ENCODE results near the gene ENO2. TPM values are rescaled to one million over a fixed set of nuclear protein-coding genes. Genes with fewer than 3 reads are reported as not detected.

ENO2 gene
- total RNA-seq, 2 experiments from 2014 or later: 85.6 to 103 TPM

DNA sequence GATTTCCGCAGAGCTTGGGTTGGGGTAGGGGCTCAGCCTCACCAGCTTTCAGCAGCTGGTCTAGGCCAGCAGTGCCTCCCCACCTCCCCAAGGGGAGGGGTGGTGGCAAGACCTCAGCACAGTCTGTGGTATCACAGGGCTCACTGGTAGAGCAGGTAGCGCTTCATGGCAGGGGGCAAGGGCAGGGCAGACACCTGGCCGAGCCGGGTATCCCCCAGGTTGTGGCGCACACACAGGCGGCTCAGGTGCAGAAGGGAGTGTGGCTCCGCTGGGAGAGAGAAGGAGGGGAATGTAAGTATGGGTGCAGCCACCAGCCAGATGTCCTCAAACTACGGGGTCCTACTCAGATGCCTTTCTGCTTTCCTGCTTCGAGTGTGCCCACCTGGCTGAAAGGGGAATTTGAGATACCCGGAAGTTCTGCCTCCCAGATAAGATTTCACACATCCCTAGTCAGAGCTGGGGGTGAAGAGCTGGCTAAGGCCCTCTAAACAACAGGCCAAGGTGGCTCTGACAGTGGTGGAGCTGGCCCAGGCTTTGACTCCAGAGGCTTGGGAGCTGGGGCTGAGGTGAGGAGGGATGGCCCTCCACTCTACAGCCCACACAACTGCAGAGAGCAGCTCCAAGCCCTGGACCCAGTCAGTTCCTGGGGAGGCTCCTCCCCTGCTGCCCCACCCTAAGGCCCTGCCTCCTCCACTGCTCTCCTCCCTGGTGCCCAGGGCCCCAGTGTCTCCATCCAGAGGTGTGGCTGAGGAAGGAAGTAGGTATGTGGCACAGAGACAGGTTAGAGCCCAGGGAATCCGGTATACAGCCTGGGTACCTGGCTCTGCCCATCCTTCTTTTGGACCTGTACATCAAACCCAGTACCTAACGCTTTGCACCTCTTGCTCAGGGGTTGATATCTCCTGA, 43.1 kb upstream of the ENO2 start:
- H3K9me3 ChIP-seq (ENCODE audit: control insufficient read depth in 1 of 2, insufficient read depth in 1 of 2, low read length in 2 of 2): no peaks in the 10 kb centered on the region

DNA sequence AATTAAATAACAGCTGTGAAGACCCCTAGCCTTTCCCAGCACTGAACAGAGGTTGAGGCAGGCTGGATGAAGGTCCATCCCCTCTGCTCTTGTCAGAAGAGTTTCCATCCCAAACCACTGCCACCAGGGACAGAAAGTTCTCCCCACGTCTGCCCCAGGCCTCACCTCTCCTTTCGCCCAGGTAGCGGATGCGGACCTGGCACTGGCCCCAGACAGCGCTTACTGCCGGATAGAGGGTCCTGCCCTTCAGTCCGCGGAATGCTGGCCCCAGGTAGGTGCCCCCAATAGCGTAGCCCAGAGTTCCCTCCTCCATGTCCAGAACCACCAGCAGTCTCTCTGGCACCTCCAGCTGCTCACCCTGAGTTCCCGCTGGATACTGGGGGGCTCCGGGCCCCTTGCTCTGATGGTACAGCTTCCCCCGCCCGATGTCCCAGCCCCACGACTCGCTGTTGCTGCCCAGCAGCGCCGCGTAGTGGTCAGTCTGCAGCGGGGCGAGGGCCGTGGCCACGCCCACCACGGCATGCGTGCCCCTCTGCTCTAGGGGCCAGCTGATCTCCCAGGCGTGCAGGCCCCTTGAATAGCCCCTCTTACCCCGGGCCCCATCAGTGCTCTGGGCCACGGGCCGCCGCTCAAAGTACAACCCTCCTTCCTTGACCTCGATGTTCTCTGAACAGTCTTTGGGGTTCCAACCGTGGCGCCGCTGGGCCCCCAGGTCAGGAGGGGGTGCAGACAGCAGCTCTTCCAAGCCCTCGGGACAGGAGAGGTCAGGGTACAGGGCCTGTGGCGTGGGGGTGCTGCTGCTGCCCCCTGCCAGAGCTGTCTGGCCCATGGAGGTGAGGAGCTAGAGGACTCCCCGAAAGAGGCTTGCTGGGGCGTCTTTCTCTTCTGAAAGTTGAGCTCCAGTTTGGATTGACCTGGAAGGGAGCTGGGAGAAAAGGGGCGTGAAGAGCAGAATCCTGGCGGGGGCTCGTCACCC, 42.0 kb upstream of the ENO2 start:
- peaks cover 61% of the 10 kb centered on the region for H3K4me1 ChIP-seq (ENCODE audit: insufficient read depth, low read length)
- POLR2A ChIA-PET: interaction anchor here (0.6 to 4.4 kb wide), 39 partner anchors 8 to 404 kb away, joined by 3 to 106 read pairs (median 7); partner anchors contain the start of genes ATN1, C12orf57, C1RL and CD4

More for the DNA sequence above, 43.1 kb upstream of the ENO2 start:
- intact Hi-C loops (cut with DNase I, micrococcal nuclease): loop anchor here (5.0 kb wide), 2 partner anchors 41 to 146 kb away; partner anchors contain the start of genes ENO2 (in 1 of the 2) and LPCAT3 (in 1 of the 2)
- no peaks in the 10 kb centered on the region for H3K27me3 ChIP-seq (ENCODE audit: control insufficient read depth in 1 of 2, insufficient read depth in 2 of 2, low read length in 2 of 2)
- ChIA-PET POLR2A (interaction anchor here (1.4 to 4.4 kb wide), 9 partner anchors 19 to 263 kb away, joined by 3 to 106 read pairs (median 23); partner anchors contain the start of genes C12orf57, C1RL, CDCA3 and ENO2), CTCF (interaction anchor here (1.2 to 10.3 kb wide), 9 partner anchors 11 to 94 kb away, joined by 4 to 153 read pairs (median 24); partner anchors contain the start of genes CDCA3, ENO2, LRRC23 and P3H3)
- peaks cover 32% of the 10 kb centered on the region for H3K36me3 Mint-ChIP-seq (ENCODE audit: low read depth)
- H3K4me1 ChIP-seq (ENCODE audit: insufficient read depth, low read length): peaks cover 69% of the 10 kb centered on the region
- H3K27ac ChIP-seq (ENCODE audit: low read depth in 1 of 2, low read length in 2 of 2): peak overlapping the region; percentile 32 to 62
- H3K27me3 Mint-ChIP-seq: no peaks in the 10 kb centered on the region
- peaks cover 24% of the 10 kb centered on the region for H3K36me3 ChIP-seq (ENCODE audit: insufficient read depth, low read length)
- peak overlapping the region; percentile 78 for H3K27ac Mint-ChIP-seq
- H3K4me3 Mint-ChIP-seq: peak overlapping the region; percentile 88
- ATAC-seq (ENCODE audit: poor library complexity): no peak
- peaks cover 69% of the 10 kb centered on the region for H3K4me1 Mint-ChIP-seq (ENCODE audit: low read depth)
- peak overlapping the region; percentile 93 for H3K4me3 ChIP-seq (ENCODE audit: low read length)
- no peaks in the 10 kb centered on the region for H3K9me3 Mint-ChIP-seq
- TF ChIP-seq, protein P1, sequence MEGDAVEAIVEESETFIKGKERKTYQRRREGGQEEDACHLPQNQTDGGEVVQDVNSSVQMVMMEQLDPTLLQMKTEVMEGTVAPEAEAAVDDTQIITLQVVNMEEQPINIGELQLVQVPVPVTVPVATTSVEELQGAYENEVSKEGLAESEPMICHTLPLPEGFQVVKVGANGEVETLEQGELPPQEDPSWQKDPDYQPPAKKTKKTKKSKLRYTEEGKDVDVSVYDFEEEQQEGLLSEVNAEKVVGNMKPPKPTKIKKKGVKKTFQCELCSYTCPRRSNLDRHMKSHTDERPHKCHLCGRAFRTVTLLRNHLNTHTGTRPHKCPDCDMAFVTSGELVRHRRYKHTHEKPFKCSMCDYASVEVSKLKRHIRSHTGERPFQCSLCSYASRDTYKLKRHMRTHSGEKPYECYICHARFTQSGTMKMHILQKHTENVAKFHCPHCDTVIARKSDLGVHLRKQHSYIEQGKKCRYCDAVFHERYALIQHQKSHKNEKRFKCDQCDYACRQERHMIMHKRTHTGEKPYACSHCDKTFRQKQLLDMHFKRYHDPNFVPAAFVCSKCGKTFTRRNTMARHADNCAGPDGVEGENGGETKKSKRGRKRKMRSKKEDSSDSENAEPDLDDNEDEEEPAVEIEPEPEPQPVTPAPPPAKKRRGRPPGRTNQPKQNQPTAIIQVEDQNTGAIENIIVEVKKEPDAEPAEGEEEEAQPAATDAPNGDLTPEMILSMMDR (IDR thresholded peaks at IDR 0.05): no peak
- peak in 4 of 14 experiments; percentile 37 to 66 (median 53) for DNase-seq

More for the DNA sequence above, 42.0 kb upstream of the ENO2 start:
- peaks cover 24% of the 10 kb centered on the region for H3K36me3 ChIP-seq (ENCODE audit: insufficient read depth, low read length)
- TF ChIP-seq, protein P1 (IDR thresholded peaks at IDR 0.05): peak; percentile 93
- peak overlapping the region; percentile 88 for H3K4me3 Mint-ChIP-seq
- intact Hi-C loops (cut with DNase I, micrococcal nuclease): loop anchor here (1.0 to 5.0 kb wide), 10 partner anchors 18 to 317 kb away; partner anchors contain the start of genes LPCAT3 (in 2 of the 2), PEX5 (in 2 of the 2), EMG1 (in 1 of the 2) and ENO2 (in 1 of the 2)
- CTCF ChIA-PET: interaction anchor here (0.6 to 10.3 kb wide), 48 partner anchors 8 to 302 kb away, joined by 3 to 153 read pairs (median 6); partner anchors contain the start of genes C12orf57, C1RL, CDCA3 and COPS7A
- DNase-seq (peak; percentile 70 to 92 (median 80)), ATAC-seq (ENCODE audit: poor library complexity) (peak; percentile 37)
- peaks cover 32% of the 10 kb centered on the region for H3K36me3 Mint-ChIP-seq (ENCODE audit: low read depth)
- H3K4me3 ChIP-seq (ENCODE audit: low read length): peak overlapping the region; percentile 93
- no peaks in the 10 kb centered on the region for H3K27me3 ChIP-seq (ENCODE audit: control insufficient read depth in 1 of 2, insufficient read depth in 2 of 2, low read length in 2 of 2)
- no peaks in the 10 kb centered on the region for H3K27me3 Mint-ChIP-seq
- peak overlapping the region; percentile 58 to 81 for H3K27ac ChIP-seq (ENCODE audit: low read depth in 1 of 2, low read length in 2 of 2)
- H3K9me3 ChIP-seq (ENCODE audit: control insufficient read depth in 1 of 2, insufficient read depth in 1 of 2, low read length in 2 of 2): no peaks in the 10 kb centered on the region
- H3K9me3 Mint-ChIP-seq: no peaks in the 10 kb centered on the region
- H3K27ac Mint-ChIP-seq: peak overlapping the region; percentile 78
- H3K4me1 Mint-ChIP-seq (ENCODE audit: low read depth): peaks cover 59% of the 10 kb centered on the region
